ENCODE measurements around the gene MRPL30. TPM values are rescaled to one million over a fixed set of nuclear protein-coding genes. Genes with fewer than 3 reads are reported as not detected.
"Not testable (repeated sequence)": the region's sequence is repeated elsewhere in the genome, so short reads cannot be mapped to it uniquely, and the experiment has no call there.

Gene MRPL30
- total and polyA plus RNA-seq, 2 of the 8 experiments (the other 6 are each of a cell fraction or from before 2014, with no cell fraction given) = 22.3 to 46.2 TPM

DNA sequence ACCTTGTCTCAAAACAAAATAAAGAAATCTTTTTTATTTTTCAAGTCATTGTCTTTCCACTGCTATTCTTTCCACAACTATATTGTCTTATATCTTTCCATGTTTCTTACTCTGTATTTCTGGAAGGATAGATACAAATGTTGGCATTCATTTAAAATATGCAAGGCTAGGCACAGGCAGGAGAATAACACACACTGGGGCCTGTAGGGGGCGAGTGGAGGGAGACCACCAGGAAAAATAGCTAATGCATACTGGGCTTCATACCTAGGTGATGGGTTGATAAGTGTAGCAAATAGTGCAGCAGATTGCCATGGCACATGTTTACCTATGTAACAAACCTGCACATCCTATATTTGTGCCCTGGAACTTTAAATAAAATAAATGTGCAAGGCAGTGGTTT lies 9.6 kb downstream of the MRPL30 start (continued):
- peak in 1 of 2 experiments; percentile 17; a peak in 2 of 4 replicates for TF ChIP-seq RAD21 (IDR thresholded peaks at IDR 0.05 in 1 of 2, conservative IDR thresholded peaks at IDR 0.05 in 1 of 2; ENCODE audit: low read depth in 2 of 2, low read length in 2 of 2)
- TF ChIP-seq, protein P1, sequence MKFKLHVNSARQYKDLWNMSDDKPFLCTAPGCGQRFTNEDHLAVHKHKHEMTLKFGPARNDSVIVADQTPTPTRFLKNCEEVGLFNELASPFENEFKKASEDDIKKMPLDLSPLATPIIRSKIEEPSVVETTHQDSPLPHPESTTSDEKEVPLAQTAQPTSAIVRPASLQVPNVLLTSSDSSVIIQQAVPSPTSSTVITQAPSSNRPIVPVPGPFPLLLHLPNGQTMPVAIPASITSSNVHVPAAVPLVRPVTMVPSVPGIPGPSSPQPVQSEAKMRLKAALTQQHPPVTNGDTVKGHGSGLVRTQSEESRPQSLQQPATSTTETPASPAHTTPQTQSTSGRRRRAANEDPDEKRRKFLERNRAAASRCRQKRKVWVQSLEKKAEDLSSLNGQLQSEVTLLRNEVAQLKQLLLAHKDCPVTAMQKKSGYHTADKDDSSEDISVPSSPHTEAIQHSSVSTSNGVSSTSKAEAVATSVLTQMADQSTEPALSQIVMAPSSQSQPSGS (IDR thresholded peaks at IDR 0.05; ENCODE audit: low read length) = no peak
- no peak for TF ChIP-seq SIX5 (IDR thresholded peaks at IDR 0.05; ENCODE audit: low read depth, low read length)

DNA sequence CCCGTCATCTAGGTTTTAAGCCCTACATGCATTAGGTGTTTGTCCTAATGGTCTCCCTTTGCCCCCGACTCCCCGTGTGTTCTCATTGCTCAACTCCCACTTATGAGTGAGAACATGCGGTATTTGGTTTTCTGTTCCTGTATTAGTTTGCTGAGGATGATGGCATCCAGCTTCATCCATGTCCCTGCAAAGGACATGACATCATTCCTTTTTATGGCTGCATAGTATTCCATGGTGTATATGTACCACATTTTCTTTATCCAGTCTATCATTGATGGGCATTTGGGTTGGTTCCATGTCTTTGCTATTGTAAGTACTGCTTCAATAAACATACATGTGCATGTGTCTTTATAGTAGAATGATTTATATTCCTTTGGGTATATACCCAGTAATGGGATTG lies 11.4 kb downstream of the MRPL30 start:
- H2AK5ac ChIP-seq (ENCODE audit: low read depth, low read length); H3K4me1 ChIP-seq (replicated peaks in 1 of 4; ENCODE audit: control insufficient read depth in 3 of 4, insufficient read depth in 4 of 4, low read length in 3 of 4); H3K23me2 ChIP-seq (ENCODE audit: low read depth, low read length); H4K91ac ChIP-seq (replicated peaks; ENCODE audit: insufficient read length, low read length); H2BK5ac ChIP-seq (ENCODE audit: low read depth, low read length); H2BK120ac ChIP-seq (replicated peaks; ENCODE audit: low read depth, low read length); H4K5ac ChIP-seq (ENCODE audit: insufficient read length, low read depth, low read length); FAIRE-seq; H3K79me1 ChIP-seq (ENCODE audit: low read depth, low read length); H3K4ac ChIP-seq (replicated peaks; ENCODE audit: insufficient read length, low read depth, low read length); CTCF ChIA-PET (ENCODE audit: partially characterized antibody); H2BK20ac ChIP-seq (ENCODE audit: low read length); H3K4me2 ChIP-seq (ENCODE audit: insufficient read depth in 1 of 2, low read depth in 2 of 2, low read length in 2 of 2); H3K18ac ChIP-seq (ENCODE audit: extremely low read depth, low read length); H2AFZ ChIP-seq (ENCODE audit: low read length); H3K27me3 ChIP-seq (replicated peaks in 1 of 4; ENCODE audit: control insufficient read depth in 3 of 4, extremely low read depth in 1 of 4, insufficient read depth in 3 of 4, low read length in 3 of 4); H3K56ac ChIP-seq (replicated peaks; ENCODE audit: insufficient read length, low read depth, low read length); H3K27ac ChIP-seq (ENCODE audit: low read depth, low read length); H3K9me3 ChIP-seq (ENCODE audit: insufficient read depth in 2 of 2, low read depth in 1 of 2, low read length in 1 of 2); H3K4me3 ChIP-seq (ENCODE audit: extremely low read depth in 1 of 4, insufficient read depth in 2 of 4, low read depth in 3 of 4, low read length in 4 of 4); H4K8ac ChIP-seq (ENCODE audit: extremely low read depth, insufficient read depth, low read length); H2BK12ac ChIP-seq (ENCODE audit: low read depth, low read length); H3K14ac ChIP-seq (ENCODE audit: insufficient read length); DNase-seq (ENCODE audit: low read depth in 1 of 2, low spot score in 2 of 2); H4K20me1 ChIP-seq (replicated peaks in 1 of 2; ENCODE audit: control insufficient read depth in 1 of 2, insufficient read depth in 2 of 2, low read length in 2 of 2); H3K9ac ChIP-seq (replicated peaks in 1 of 4; ENCODE audit: extremely low read depth in 1 of 4, low read depth in 3 of 4, low read length in 3 of 4); H2BK15ac ChIP-seq (ENCODE audit: low read length); H3K23ac ChIP-seq (ENCODE audit: insufficient read length): not testable (repeated sequence)
- 96% methylated on average over 4 of the region's 4 CpGs; no CpG with 5 or more reads in 1 of the 2 experiments for WGBS, 2 experiments (ENCODE audit: extremely low coverage in 1 of 2, insufficient coverage in 1 of 2, insufficient read length in 1 of 2, insufficient replicate concordance in 2 of 2, low coverage in 1 of 2, low lambda C conversion rate in 2 of 2, missing lambda C conversion rate in 1 of 2)
- Histone ChIP-seq H3K36me3 (ENCODE audit: control insufficient read depth in 2 of 4, insufficient read depth in 4 of 4, low read length in 3 of 4) (peaks cover 3 to 48% (median 29%) of the 10 kb centered on the region in 4 experiments; a peak in 7 of 8 replicates), H3K79me2 (ENCODE audit: control insufficient read depth in 1 of 2, insufficient read depth in 2 of 2, low read length in 2 of 2) (peaks cover 0 to 18% of the 10 kb centered on the region in 2 experiments; a peak in 2 of 4 replicates)
- POLR2A ChIA-PET (ENCODE audit: partially characterized antibody) = interaction anchor here (1.0 kb wide), 1 partner anchor 12 kb away, joined by 3 read pairs; no protein-coding TSS in a partner anchor
